ENCODE measurements around the gene EFCAB3.
"Not testable (repeated sequence)": the region's sequence is repeated elsewhere in the genome, so short reads cannot be mapped to it uniquely, and the experiment has no call there.

The EFCAB3 gene

GRCh38 chr17:62423647-62424461 is 43.5 kb downstream of the EFCAB3 start, which contains the start of gene METTL2A:
METTL2A (plus strand) TSS chr17:62423897; CDS start chr17:62423903, 6 bp downstream.
- DNase-seq (ENCODE audit: low read depth in 1 of 2, low spot score in 1 of 2), result peak; percentile 90 to 95
- peak within 1 kb of the TSS; percentile 65 for H3K4me3 ChIP-seq (replicated peaks; ENCODE audit: insufficient read depth, low read length)
- H3K27ac ChIP-seq (replicated peaks), result peak within 1 kb of the TSS; percentile 77
- TF ChIP-seq POLR2AphosphoS5 (IDR thresholded peaks at IDR 0.05; ENCODE audit: low read depth) (peak; percentile 86), GABPA (IDR thresholded peaks at IDR 0.05; ENCODE audit: low read depth) (peak; percentile 91)
- not testable (repeated sequence) for H3K27me3 ChIP-seq (ENCODE audit: insufficient read depth, poor library complexity, severe bottlenecking)

- not testable (repeated sequence) for H3K4me3 ChIP-seq (replicated peaks; ENCODE audit: insufficient read depth, low read length); DNase-seq (ENCODE audit: low read depth in 1 of 2, low spot score in 1 of 2); H3K27ac ChIP-seq (replicated peaks); H3K27me3 ChIP-seq (ENCODE audit: insufficient read depth, poor library complexity, severe bottlenecking)
Observed at GRCh38 chr17:62426214-62426613, 45.9 kb downstream of the EFCAB3 start.

- not testable (repeated sequence) for DNase-seq (ENCODE audit: low read depth in 1 of 2, low spot score in 1 of 2); H3K27me3 ChIP-seq (ENCODE audit: insufficient read depth, poor library complexity, severe bottlenecking); H3K4me3 ChIP-seq (replicated peaks; ENCODE audit: insufficient read depth, low read length); H3K27ac ChIP-seq (replicated peaks)
Observed at GRCh38 chr17:62435251-62435650, 54.9 kb downstream of the EFCAB3 start.

GRCh38 chr17:62441181-62441580 is 60.8 kb downstream of the EFCAB3 start:
- not testable (repeated sequence) for H3K27ac ChIP-seq (replicated peaks); H3K4me3 ChIP-seq (replicated peaks; ENCODE audit: insufficient read depth, low read length); DNase-seq (ENCODE audit: low read depth in 1 of 2, low spot score in 1 of 2); H3K27me3 ChIP-seq (ENCODE audit: insufficient read depth, poor library complexity, severe bottlenecking)

GRCh38 chr17:62444063-62444462 is 63.7 kb downstream of the EFCAB3 start:
- H3K4me3 ChIP-seq (replicated peaks; ENCODE audit: insufficient read depth, low read length), result no peak overlapping the region
- no peak overlapping the region for H3K27ac ChIP-seq (replicated peaks)
- no peaks in the 10 kb centered on the region for H3K27me3 ChIP-seq (ENCODE audit: insufficient read depth, poor library complexity, severe bottlenecking)
- TF ChIP-seq REST (IDR thresholded peaks at IDR 0.05; ENCODE audit: insufficient replicate concordance, low read depth) (no peak), GABPA (IDR thresholded peaks at IDR 0.05; ENCODE audit: low read depth) (no peak), SPI1 (IDR thresholded peaks at IDR 0.05; ENCODE audit: borderline replicate concordance, low read depth) (no peak), CTCF (IDR thresholded peaks at IDR 0.05; ENCODE audit: insufficient read depth, low read length) (no peak), POLR2AphosphoS5 (IDR thresholded peaks at IDR 0.05; ENCODE audit: low read depth) (no peak)
- DNase-seq (ENCODE audit: low read depth in 1 of 2, low spot score in 1 of 2), result no peak

GRCh38 chr17:62445791-62446190 is 65.4 kb downstream of the EFCAB3 start:
- H3K27ac ChIP-seq (replicated peaks); DNase-seq (ENCODE audit: low read depth in 1 of 2, low spot score in 1 of 2); H3K27me3 ChIP-seq (ENCODE audit: insufficient read depth, poor library complexity, severe bottlenecking); H3K4me3 ChIP-seq (replicated peaks; ENCODE audit: insufficient read depth, low read length): not testable (repeated sequence)

GRCh38 chr17:62452195-62452594 is 71.8 kb downstream of the EFCAB3 start:
- not testable (repeated sequence) for H3K4me3 ChIP-seq (replicated peaks; ENCODE audit: insufficient read depth, low read length); H3K27me3 ChIP-seq (ENCODE audit: insufficient read depth, poor library complexity, severe bottlenecking); H3K27ac ChIP-seq (replicated peaks); DNase-seq (ENCODE audit: low read depth in 1 of 2, low spot score in 1 of 2)

GRCh38 chr17:62453041-62453440 is 72.7 kb downstream of the EFCAB3 start:
- H3K27me3 ChIP-seq (ENCODE audit: insufficient read depth, poor library complexity, severe bottlenecking); H3K27ac ChIP-seq (replicated peaks); DNase-seq (ENCODE audit: low read depth in 1 of 2, low spot score in 1 of 2); H3K4me3 ChIP-seq (replicated peaks; ENCODE audit: insufficient read depth, low read length): not testable (repeated sequence)

GRCh38 chr17:62453656-62454055 is 73.3 kb downstream of the EFCAB3 start:
- not testable (repeated sequence) for DNase-seq (ENCODE audit: low read depth in 1 of 2, low spot score in 1 of 2); H3K27me3 ChIP-seq (ENCODE audit: insufficient read depth, poor library complexity, severe bottlenecking); H3K4me3 ChIP-seq (replicated peaks; ENCODE audit: insufficient read depth, low read length); H3K27ac ChIP-seq (replicated peaks)

GRCh38 chr17:62454111-62454510 is 73.8 kb downstream of the EFCAB3 start:
- H3K27ac ChIP-seq (replicated peaks); DNase-seq (ENCODE audit: low read depth in 1 of 2, low spot score in 1 of 2); H3K4me3 ChIP-seq (replicated peaks; ENCODE audit: insufficient read depth, low read length); H3K27me3 ChIP-seq (ENCODE audit: insufficient read depth, poor library complexity, severe bottlenecking): not testable (repeated sequence)
